Smooth muscle cell (in vitro differentiated cells): Measurements from ENCODE around the gene THRSP. TPM values are rescaled to one million over a fixed set of nuclear protein-coding genes. Genes with fewer than 3 reads are reported as not detected.
"Not testable (repeated sequence)": the region's sequence is repeated elsewhere in the genome, so short reads cannot be mapped to it uniquely, and the experiment has no call there.

Experiments used
- DNase-seq: peaks from one replicate; lab custom pipeline; 2025; ENCODE audit not compliant: unreplicated experiment; lab: John Stamatoyannopoulos, UW
- H2AFZ ChIP-seq: fragments of 200-600 bp; sonication (generic); 2 replicates; pipeline ENCODE4 v1.6.0; 2016; ENCODE audit warnings: antibody characterized with exemption, low read depth, mild to moderate bottlenecking
- H3F3A ChIP-seq: fragments of 200-600 bp; sonication (generic); 2 replicates; pipeline ENCODE4 v1.6.0; 2017; ENCODE audit warnings: antibody characterized with exemption, low read depth
- H3K27ac ChIP-seq: fragments of 200-600 bp; sonication (generic); 2 replicates; pipeline ENCODE4 v1.5.1; 2016; ENCODE audit warnings: low read depth, mild to moderate bottlenecking
- H3K27me3 ChIP-seq: fragments of 200-600 bp; sonication (generic); 2 replicates; pipeline ENCODE4 v1.6.1; 2016; ENCODE audit warnings: low read depth, mild to moderate bottlenecking
- H3K36me3 ChIP-seq: fragments of 200-600 bp; sonication (generic); 2 replicates; pipeline ENCODE4 v1.5.1; 2016; ENCODE audit warnings: low read depth
- H3K4me1 ChIP-seq: fragments of 200-600 bp; sonication (generic); 2 replicates; pipeline ENCODE4 v1.5.1; 2016; ENCODE audit warnings: low read depth
- H3K4me2 ChIP-seq: fragments of 200-600 bp; sonication (generic); 2 replicates; pipeline ENCODE4 v1.6.0; 2016; ENCODE audit warnings: mild to moderate bottlenecking
- H3K4me3 ChIP-seq: fragments of 200-600 bp; sonication (generic); 2 replicates; pipeline ENCODE4 v1.5.1; 2016; ENCODE audit warnings: mild to moderate bottlenecking
- H3K79me2 ChIP-seq: fragments of 200-600 bp; sonication (generic); 2 replicates; pipeline ENCODE4 v1.6.0; 2016; ENCODE audit warnings: low read depth, mild to moderate bottlenecking
- H3K9ac ChIP-seq: fragments of 200-600 bp; sonication (generic); 2 replicates; pipeline ENCODE4 v1.6.0; 2016; ENCODE audit warnings: low read depth
- H3K9me3 ChIP-seq: fragments of 200-600 bp; sonication (generic); replicated peaks from 2 replicates; pipeline ENCODE4 v1.5.1; 2016; ENCODE audit warnings: low read depth
- H4K20me1 ChIP-seq: fragments of 200-600 bp; sonication (generic); 2 replicates; pipeline ENCODE4 v1.6.0; 2016; ENCODE audit warnings: low read depth
- WGBS: methylation state at CpG from one replicate; pipeline ENCODE4 v1.1.7; 2016; ENCODE audit warnings: low lambda C conversion rate; 5-methylcytosine and 5-hydroxymethylcytosine counted together
- polyA plus RNA-seq: library from polyadenylated mRNA; unstranded; fragments of >200 nt; fragmentation: Nextera tagmentation; extraction: Ambion mirVana; gene quantifications from 2 replicates; pipeline ENCODE4 v1.2.1, GENCODE V29; 2016
- total RNA-seq: library from RNA; depleted of rRNA; stranded (reverse); fragments of >200 nt; gene quantifications from 2 replicates; pipeline ENCODE4 v1.2.3, GENCODE V29; 2014
- TF ChIP-seq, protein P1 (sequence below): fragments of 200-600 bp; sonication (generic); IDR thresholded peaks from 2 replicates; pipeline ENCODE4 v1.5.1; 2017; ENCODE audit warnings: borderline replicate concordance, mild to moderate bottlenecking, antibody characterized with exemption; ENCODE audit not compliant: insufficient read depth, poor library complexity, severe bottlenecking

The THRSP gene
- total and polyA plus RNA-seq, 2 experiments from 2014 or later: not detected

DNA sequence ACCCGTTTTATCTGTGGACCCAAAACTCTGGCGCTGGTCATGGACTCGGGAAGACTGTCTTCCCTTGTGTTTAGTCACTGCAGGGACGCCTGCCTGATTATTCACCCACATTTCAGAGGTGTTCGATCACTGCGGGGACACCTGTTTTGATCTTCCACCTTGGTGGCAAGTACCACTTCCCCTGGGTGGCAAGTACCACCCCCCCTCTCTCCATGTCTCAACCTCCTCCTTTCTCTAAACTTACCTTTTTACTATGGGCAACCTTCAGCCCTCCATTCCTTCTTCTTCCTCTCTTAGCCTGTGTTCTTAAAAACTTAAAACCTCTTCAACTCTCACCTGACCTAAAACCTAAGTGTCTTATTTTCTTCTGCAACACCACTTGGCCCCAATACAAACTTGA, 17.9 kb downstream of the THRSP start:
- 94% methylated on average over 6 of the region's 6 CpGs for WGBS
- no peaks in the 10 kb centered on the region for H3K36me3 ChIP-seq
- no peaks in the 10 kb centered on the region for H3K9me3 ChIP-seq
- no peak overlapping the region for H3K27ac ChIP-seq
- no peaks in the 10 kb centered on the region for H3F3A ChIP-seq
- H2AFZ ChIP-seq: no peak overlapping the region
- H3K4me2 ChIP-seq: no peak overlapping the region
- H4K20me1 ChIP-seq: peaks cover 22% of the 10 kb centered on the region
- no peaks in the 10 kb centered on the region for H3K27me3 ChIP-seq
- no peak overlapping the region for H3K4me3 ChIP-seq
- H3K79me2 ChIP-seq: peaks cover 36% of the 10 kb centered on the region
- TF ChIP-seq, protein P1, sequence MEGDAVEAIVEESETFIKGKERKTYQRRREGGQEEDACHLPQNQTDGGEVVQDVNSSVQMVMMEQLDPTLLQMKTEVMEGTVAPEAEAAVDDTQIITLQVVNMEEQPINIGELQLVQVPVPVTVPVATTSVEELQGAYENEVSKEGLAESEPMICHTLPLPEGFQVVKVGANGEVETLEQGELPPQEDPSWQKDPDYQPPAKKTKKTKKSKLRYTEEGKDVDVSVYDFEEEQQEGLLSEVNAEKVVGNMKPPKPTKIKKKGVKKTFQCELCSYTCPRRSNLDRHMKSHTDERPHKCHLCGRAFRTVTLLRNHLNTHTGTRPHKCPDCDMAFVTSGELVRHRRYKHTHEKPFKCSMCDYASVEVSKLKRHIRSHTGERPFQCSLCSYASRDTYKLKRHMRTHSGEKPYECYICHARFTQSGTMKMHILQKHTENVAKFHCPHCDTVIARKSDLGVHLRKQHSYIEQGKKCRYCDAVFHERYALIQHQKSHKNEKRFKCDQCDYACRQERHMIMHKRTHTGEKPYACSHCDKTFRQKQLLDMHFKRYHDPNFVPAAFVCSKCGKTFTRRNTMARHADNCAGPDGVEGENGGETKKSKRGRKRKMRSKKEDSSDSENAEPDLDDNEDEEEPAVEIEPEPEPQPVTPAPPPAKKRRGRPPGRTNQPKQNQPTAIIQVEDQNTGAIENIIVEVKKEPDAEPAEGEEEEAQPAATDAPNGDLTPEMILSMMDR: no peak
- peaks cover 10% of the 10 kb centered on the region for H3K4me1 ChIP-seq
- DNase-seq: no peak
- no peak overlapping the region for H3K9ac ChIP-seq

DNA sequence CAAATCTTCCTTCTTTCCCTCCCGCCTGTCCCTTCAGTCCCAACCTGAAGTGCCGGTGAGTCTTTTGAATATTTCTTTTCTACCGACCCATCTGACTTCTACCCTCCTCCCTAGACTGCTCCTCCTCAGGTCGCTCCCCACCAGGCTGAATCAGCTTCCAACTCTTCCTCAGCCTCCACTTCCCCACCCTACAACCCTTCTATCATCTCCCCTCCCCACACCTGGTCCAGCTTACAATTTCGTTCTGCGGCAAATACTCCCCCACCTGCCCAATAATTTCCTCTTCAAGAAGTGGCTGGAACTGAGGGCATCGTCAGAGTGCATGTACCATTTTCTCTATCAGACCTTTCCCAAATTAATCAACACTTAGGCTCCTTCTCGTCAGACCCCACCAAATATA, 18.5 kb downstream of the THRSP start:
- DNase-seq: no peak
- peaks cover 10% of the 10 kb centered on the region for H3K4me1 ChIP-seq
- no peaks in the 10 kb centered on the region for H3K36me3 ChIP-seq
- H2AFZ ChIP-seq: no peak overlapping the region
- no peak overlapping the region for H3K4me3 ChIP-seq
- no peak overlapping the region for H3K9ac ChIP-seq
- no peak overlapping the region for H3K4me2 ChIP-seq
- H3K27me3 ChIP-seq: no peaks in the 10 kb centered on the region
- H3K27ac ChIP-seq: no peak overlapping the region
- H3K9me3 ChIP-seq: no peaks in the 10 kb centered on the region
- H3F3A ChIP-seq: no peaks in the 10 kb centered on the region
- peaks cover 17% of the 10 kb centered on the region for H4K20me1 ChIP-seq
- H3K79me2 ChIP-seq: peaks cover 31% of the 10 kb centered on the region
- TF ChIP-seq, protein P1: no peak
- 87% methylated on average over 8 of the region's 8 CpGs for WGBS

DNA sequence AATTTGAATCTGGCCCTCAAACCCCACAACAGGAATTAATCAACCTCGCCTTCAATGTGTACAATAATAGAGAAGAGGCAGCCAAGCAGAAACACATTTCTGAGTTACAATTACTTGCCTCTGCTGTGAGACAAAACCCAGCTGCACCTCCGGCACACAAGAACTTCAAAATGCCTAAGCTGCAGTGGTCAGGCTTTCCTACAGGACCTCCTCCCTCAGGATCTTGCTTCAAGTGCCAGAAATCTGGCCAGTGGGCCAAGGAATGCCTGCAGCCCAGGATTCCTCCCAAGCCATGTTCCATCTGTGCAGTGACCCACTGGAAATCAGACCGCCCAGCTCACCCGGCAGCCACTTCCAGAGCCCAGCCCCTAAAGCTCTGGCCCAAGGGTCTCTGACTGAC, 19.4 kb downstream of the THRSP start:
- Histone ChIP-seq H2AFZ (no peak overlapping the region), H3K4me1 (peaks cover 5% of the 10 kb centered on the region), H3K9ac (no peak overlapping the region), H3K9me3 (no peaks in the 10 kb centered on the region), H3K79me2 (peaks cover 22% of the 10 kb centered on the region), H3F3A (no peaks in the 10 kb centered on the region), H3K36me3 (no peaks in the 10 kb centered on the region), H3K4me2 (no peak overlapping the region), H3K27me3 (no peaks in the 10 kb centered on the region), H4K20me1 (peaks cover 9% of the 10 kb centered on the region), H3K27ac (no peak overlapping the region), H3K4me3 (no peak overlapping the region)
- TF ChIP-seq, protein P1: no peak
- no peak for DNase-seq
- 86% methylated on average over 4 of the region's 4 CpGs for WGBS

DNA sequence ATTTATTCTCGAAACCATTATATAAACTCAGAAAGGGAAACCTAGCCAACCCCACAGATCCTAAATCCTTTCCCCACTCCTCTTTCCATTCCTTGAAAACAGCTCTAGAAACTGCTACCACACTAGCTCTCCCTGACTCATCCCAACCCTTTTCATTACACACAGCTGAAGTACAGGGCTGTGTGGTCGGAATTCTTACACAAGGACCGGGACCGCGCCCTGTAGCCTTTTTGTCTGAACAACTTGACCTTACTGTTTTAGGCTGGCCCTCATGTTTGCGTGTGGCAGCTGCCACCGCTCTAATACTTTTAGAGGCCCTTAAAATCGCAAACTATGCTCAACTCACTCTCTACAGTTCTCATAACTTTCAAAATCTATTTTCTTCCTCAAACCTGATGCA, 20.8 kb downstream of the THRSP start:
- H3K79me2 ChIP-seq, DNase-seq, H3K4me1 ChIP-seq, H3K9me3 ChIP-seq, H2AFZ ChIP-seq, H4K20me1 ChIP-seq, H3K27ac ChIP-seq, H3K4me2 ChIP-seq, H3K9ac ChIP-seq, H3F3A ChIP-seq, H3K27me3 ChIP-seq, H3K36me3 ChIP-seq, H3K4me3 ChIP-seq: not testable (repeated sequence)
- 89% methylated on average over 8 of the region's 8 CpGs for WGBS
